Psoas muscle (tissue), 8 donors: ENCODE data around the gene TAF3. TPM values are rescaled to one million over a fixed set of nuclear protein-coding genes. Genes with fewer than 3 reads are reported as not detected.

ENCODE experiments used
- ATAC-seq, 4 donors: fragments of 200-7000 bp; cut with Tn5 transposase; one replicate each; pipeline ENCODE4 v1.9.1; 2020; ENCODE audit warnings: moderate library complexity in 3 of 4, mild to moderate bottlenecking in 2 of 4
- DNase-seq, 2 donors: peaks; one replicate each; pipeline ENCODE4 v3.0.0-alpha.2; 2020
- H3K27ac ChIP-seq: fragments of 200-600 bp; one replicate; pipeline ENCODE4 v1.8.0; 2022
- H3K27me3 ChIP-seq, 3 donors: fragments of 200-600 bp in 1 of 3; one replicate each; pipeline versions ENCODE4 v1.6.1 to v1.8.0; 2013 to 2022; ENCODE audit warnings: low read length in 2 of 3, mild to moderate bottlenecking in 2 of 3, moderate library complexity in 1 of 3; ENCODE audit not compliant: insufficient read depth in 3 of 3
- H3K36me3 ChIP-seq, 2 donors: fragments of 200-600 bp in 1 of 2; one replicate each; pipeline versions ENCODE4 v1.6.1 to v1.8.0; 2013 to 2022; ENCODE audit warnings: low read depth in 1 of 2, mild to moderate bottlenecking in 1 of 2, moderate library complexity in 1 of 2; ENCODE audit not compliant: insufficient read depth in 1 of 2
- H3K4me1 ChIP-seq: fragments of 200-600 bp; one replicate; pipeline ENCODE4 v1.8.0; 2022
- H3K4me3 ChIP-seq: fragments of 200-600 bp; one replicate; pipeline ENCODE4 v1.8.0; 2022; ENCODE audit warnings: mild to moderate bottlenecking
- H3K9me3 ChIP-seq: fragments of 200-600 bp; one replicate; pipeline ENCODE4 v1.8.0; 2022
- WGBS, 3 donors: extraction: QIAGEN DNeasy Blood & Tissue Kit; methylation state at CpG; one replicate each; pipeline versions ENCODE4 v1.1.6 to v1.1.7; 2013; 5-methylcytosine and 5-hydroxymethylcytosine counted together
- intact Hi-C, 2 donors: fragments of 100-400 bp; cut with DNase I; formaldehyde crosslinking; loops; one replicate each; pipeline versions ENCODE4 v1.11.0 to v1.14.2; 2022
- polyA plus RNA-seq, 3 donors: library from polyadenylated mRNA; stranded (reverse); fragments of 200-250 nt; gene quantifications; one replicate each; pipeline ENCODE4 v1.2.3, GENCODE V29; 2013
- total RNA-seq, 4 donors: library from RNA; stranded (reverse); fragmentation: NEBNext Ultra II Directional in 2 of 4; extraction: Animal tissue kit (Norgen Biotek cat#: 25700) in 2 of 4; gene quantifications; one replicate each; pipeline versions ENCODE4 v1.2.1 to v1.2.4, GENCODE V29; 2021 to 2023
- TF ChIP-seq, protein P1 (sequence below): fragments of 200-600 bp; IDR thresholded peaks from one replicate; pipeline ENCODE4 v1.8.0; 2022; ENCODE audit warnings: antibody characterized with exemption
- donor health status: healthy with polysubstance abuse.
- donor health status: DM: no; HTN: no; CAD: no; lungs with moderate emphysema.
- donor health status: Bipolar disorder and iron deficiency.
- donor health status: healthy.
- donor health status: DM: yes; HTN: yes; CAD: no.
- donor health status: DM: no; HTN: no; CAD: no.
- donor health status: DM: no; HTN: no; CAD: no.
- donor health status: DM: yes; HTN: yes; CAD: no.

Gene TAF3
- total and polyA plus RNA-seq, 7 donors, result 4.6 to 21.5 (median 13.0) TPM

DNA sequence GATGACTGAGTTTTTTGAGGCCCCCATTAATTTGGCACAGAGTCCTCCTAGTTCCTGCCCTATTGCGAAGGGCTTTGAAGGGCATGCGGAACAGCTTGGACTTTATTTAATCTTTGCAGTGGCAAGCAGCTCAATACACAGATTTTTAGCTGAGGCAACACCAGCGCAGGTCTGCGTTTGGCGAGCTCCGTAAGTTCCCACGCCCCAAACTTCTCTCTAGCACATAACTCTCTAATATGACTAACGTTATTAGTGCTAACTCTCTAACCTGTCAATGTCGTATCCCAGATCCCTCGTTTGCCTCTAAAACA lies 366 bp upstream of the TAF3 start:
- Histone ChIP-seq H3K27ac (peak overlapping the region; percentile 83), H3K4me3 (peak overlapping the region; percentile 87), H3K9me3 (no peaks in the 10 kb centered on the region), H3K36me3 (peaks cover 0 to 19% of the 10 kb centered on the region in 2 donors), H3K4me1 (peaks cover 16% of the 10 kb centered on the region), H3K27me3 (no peaks in the 10 kb centered on the region)
- intact Hi-C loops, result loop anchor here (5.0 to 10.0 kb wide), 2 partner anchors 61 to 63 kb away; no protein-coding TSS in a partner anchor
- TF ChIP-seq, protein P1, sequence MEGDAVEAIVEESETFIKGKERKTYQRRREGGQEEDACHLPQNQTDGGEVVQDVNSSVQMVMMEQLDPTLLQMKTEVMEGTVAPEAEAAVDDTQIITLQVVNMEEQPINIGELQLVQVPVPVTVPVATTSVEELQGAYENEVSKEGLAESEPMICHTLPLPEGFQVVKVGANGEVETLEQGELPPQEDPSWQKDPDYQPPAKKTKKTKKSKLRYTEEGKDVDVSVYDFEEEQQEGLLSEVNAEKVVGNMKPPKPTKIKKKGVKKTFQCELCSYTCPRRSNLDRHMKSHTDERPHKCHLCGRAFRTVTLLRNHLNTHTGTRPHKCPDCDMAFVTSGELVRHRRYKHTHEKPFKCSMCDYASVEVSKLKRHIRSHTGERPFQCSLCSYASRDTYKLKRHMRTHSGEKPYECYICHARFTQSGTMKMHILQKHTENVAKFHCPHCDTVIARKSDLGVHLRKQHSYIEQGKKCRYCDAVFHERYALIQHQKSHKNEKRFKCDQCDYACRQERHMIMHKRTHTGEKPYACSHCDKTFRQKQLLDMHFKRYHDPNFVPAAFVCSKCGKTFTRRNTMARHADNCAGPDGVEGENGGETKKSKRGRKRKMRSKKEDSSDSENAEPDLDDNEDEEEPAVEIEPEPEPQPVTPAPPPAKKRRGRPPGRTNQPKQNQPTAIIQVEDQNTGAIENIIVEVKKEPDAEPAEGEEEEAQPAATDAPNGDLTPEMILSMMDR, result no peak
- DNase-seq, result no peak
- 0 to 2% (median 1%) methylated on average over 10 of the region's 10 CpGs for WGBS, 3 donors
- peak; percentile 1 to 21 (median 4) for ATAC-seq

DNA sequence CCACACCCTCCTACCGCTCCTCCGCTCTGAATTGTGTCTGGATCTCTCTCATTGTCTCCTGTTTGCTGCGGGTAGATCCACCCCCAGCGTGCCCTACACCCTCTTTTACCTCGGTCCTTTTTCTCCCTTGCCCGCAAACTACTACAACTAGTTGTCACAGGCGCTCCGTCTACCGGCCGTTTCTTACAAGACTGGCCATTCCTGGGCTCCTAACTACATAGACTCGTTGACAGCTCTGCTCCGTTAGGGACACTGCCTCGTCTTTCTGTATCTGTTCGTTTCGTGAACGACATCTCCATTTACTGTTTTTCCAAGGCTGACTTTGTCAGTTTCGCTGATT lies 786 bp downstream of the TAF3 start:
- no peaks in the 10 kb centered on the region for H3K27me3 ChIP-seq
- peak overlapping the region; percentile 87 for H3K4me3 ChIP-seq
- DNase-seq, result peak; percentile 19 to 62
- H3K9me3 ChIP-seq, result no peaks in the 10 kb centered on the region
- TF ChIP-seq, protein P1, result peak; percentile 31
- 0% methylated on average over 17 of the region's 17 CpGs for WGBS, 3 donors
- ATAC-seq, result peak; percentile 59 to 86 (median 73)
- H3K27ac ChIP-seq, result peak overlapping the region; percentile 83
- peaks cover 16% of the 10 kb centered on the region for H3K4me1 ChIP-seq
- peaks cover 0 to 23% of the 10 kb centered on the region in 2 donors for H3K36me3 ChIP-seq
- intact Hi-C loops, result loop anchor here (5.0 to 10.0 kb wide), 2 partner anchors 62 to 64 kb away; no protein-coding TSS in a partner anchor

DNA sequence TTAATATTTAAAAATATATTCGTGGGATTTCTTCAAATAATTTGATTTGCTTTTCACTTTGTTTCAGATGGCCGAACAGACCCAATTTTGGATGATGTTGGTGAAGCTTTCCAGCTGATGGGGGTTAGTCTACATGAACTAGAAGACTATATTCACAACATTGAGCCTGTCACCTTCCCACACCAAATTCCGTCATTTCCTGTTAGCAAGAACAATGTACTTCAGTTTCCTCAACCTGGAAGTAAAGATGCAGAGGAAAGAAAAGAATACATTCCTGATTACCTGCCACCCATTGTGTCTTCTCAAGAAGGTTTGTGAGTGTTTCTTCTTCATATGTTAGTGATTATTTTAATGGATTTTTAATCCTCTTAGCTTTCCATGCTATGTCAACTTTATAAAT lies 5.9 kb downstream of the TAF3 start:
- Histone ChIP-seq H3K27ac (no peak overlapping the region), H3K36me3 (peaks cover 6 to 51% of the 10 kb centered on the region in 2 donors), H3K4me1 (peaks cover 12% of the 10 kb centered on the region), H3K27me3 (no peaks in the 10 kb centered on the region), H3K4me3 (no peak overlapping the region), H3K9me3 (no peaks in the 10 kb centered on the region)
- intact Hi-C loops, result no loop called here
- DNase-seq (no peak), ATAC-seq (no peak)
- TF ChIP-seq, protein P1, result no peak
- 80 to 87% (median 84%) methylated on average over 3 of the region's 3 CpGs for WGBS, 3 donors

DNA sequence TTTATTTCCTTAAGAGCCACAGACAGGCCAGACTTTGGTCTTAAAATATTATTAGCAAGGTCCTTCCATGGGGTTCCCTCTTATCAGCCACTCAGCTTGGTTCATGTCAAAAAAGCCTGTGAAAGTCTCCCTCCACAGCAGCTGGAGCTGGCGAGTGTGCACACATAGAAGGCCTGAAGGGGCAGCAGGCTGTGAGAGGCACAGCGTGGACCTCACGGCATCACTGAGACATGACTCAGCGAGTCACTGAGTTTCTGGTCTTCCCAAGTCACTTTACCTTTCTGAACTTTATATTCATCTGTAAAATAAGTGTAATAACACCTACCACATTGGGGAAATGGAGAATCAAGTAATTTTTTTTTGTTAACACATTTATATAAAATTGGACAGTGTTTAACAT lies 8.7 kb downstream of the TAF3 start:
- Histone ChIP-seq H3K4me1 (peaks cover 8% of the 10 kb centered on the region), H3K9me3 (no peaks in the 10 kb centered on the region), H3K36me3 (peaks cover 6 to 36% of the 10 kb centered on the region in 2 donors), H3K4me3 (no peak overlapping the region), H3K27me3 (no peaks in the 10 kb centered on the region), H3K27ac (no peak overlapping the region)
- DNase-seq (no peak), ATAC-seq (peak in 2 of 4 donors; percentile 54 to 63)
- TF ChIP-seq, protein P1, result no peak
- 89 to 94% (median 90%) methylated on average over 4 of the region's 4 CpGs for WGBS, 3 donors
- intact Hi-C loops, result no loop called here

DNA sequence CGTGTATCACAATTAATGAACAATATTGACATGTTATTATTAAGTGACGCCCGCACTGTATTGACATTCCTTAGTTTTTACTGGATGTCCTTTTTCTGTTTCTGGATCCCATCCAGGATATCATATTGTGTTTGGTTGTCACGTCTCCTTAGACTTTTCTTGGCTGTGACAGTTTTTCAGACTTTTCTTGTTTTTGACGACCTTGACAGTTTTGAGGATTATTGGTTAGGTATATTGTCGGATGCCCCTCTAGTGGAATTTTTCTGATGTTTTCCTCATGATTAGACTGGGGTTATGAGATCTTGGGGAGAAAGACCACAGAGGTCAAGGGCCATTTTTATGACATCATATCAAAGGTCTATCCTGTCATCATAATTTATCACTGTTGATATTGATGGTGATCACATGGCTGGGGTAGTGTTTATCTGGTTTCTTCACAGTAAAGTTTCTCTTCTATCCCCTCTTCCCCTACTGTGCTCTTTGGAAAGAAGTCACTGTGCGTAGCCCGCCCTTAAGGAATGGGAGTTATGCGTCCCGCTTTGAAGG lies 11.1 kb downstream of the TAF3 start:
- no peak overlapping the region for H3K27ac ChIP-seq
- no peak for ATAC-seq
- peaks cover 12% of the 10 kb centered on the region for H3K4me1 ChIP-seq
- WGBS, 3 donors, result 84 to 88% (median 85%) methylated on average over 10 of the region's 10 CpGs
- peaks cover 6 to 26% of the 10 kb centered on the region in 2 donors for H3K36me3 ChIP-seq
- H3K27me3 ChIP-seq, result no peaks in the 10 kb centered on the region
- intact Hi-C loops, result no loop called here
- no peaks in the 10 kb centered on the region for H3K9me3 ChIP-seq
- no peak for DNase-seq
- no peak overlapping the region for H3K4me3 ChIP-seq
- TF ChIP-seq, protein P1, result no peak
